Measurements from ENCODE around the gene COL18A1. TPM values are rescaled to one million over a fixed set of nuclear protein-coding genes. Genes with fewer than 3 reads are reported as not detected.

Gene COL18A1
- total RNA-seq, 2 donors from 2014 or later = 117 to 134 TPM

DNA sequence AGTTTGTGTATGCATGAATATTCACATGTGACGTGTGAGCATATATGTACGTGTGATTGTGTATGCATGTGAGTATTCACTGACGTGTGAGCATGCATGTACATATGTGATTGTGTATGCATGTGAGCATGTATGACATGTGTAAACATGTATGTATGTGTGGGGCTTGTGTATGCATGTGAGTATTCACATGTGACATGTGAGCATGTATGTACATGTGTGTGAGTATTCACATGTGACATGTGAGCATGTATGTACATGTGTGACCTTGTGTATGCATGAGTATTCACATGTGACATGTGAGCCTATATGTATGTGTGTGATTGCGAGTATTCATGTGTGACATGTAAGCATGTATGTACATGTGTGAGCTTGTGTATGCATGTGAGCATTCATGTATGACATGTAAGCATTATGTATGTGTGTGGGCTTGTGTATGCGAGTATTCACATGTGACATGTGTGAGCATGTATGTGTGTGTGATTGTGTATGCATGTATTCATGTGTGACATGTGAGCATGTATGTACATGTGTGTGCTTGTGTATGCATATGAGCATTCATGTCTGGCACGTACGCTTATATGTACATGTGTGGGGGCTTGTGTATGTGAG is 47.8 kb downstream of the COL18A1 start:
- Histone ChIP-seq H3K9me3 (no peaks in the 10 kb centered on the region), H3K4me1 (peaks cover 0 to 41% of the 10 kb centered on the region in 2 donors), H3K27me3 (no peaks in the 10 kb centered on the region), H3K27ac (no peak overlapping the region), H3K36me3 (no peaks in the 10 kb centered on the region), H3K4me3 (no peak overlapping the region)
- TF ChIP-seq, protein P1, sequence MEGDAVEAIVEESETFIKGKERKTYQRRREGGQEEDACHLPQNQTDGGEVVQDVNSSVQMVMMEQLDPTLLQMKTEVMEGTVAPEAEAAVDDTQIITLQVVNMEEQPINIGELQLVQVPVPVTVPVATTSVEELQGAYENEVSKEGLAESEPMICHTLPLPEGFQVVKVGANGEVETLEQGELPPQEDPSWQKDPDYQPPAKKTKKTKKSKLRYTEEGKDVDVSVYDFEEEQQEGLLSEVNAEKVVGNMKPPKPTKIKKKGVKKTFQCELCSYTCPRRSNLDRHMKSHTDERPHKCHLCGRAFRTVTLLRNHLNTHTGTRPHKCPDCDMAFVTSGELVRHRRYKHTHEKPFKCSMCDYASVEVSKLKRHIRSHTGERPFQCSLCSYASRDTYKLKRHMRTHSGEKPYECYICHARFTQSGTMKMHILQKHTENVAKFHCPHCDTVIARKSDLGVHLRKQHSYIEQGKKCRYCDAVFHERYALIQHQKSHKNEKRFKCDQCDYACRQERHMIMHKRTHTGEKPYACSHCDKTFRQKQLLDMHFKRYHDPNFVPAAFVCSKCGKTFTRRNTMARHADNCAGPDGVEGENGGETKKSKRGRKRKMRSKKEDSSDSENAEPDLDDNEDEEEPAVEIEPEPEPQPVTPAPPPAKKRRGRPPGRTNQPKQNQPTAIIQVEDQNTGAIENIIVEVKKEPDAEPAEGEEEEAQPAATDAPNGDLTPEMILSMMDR (IDR thresholded peaks at IDR 0.05) = no peak
- DNase-seq (ENCODE audit: low spot score) = no peak

DNA sequence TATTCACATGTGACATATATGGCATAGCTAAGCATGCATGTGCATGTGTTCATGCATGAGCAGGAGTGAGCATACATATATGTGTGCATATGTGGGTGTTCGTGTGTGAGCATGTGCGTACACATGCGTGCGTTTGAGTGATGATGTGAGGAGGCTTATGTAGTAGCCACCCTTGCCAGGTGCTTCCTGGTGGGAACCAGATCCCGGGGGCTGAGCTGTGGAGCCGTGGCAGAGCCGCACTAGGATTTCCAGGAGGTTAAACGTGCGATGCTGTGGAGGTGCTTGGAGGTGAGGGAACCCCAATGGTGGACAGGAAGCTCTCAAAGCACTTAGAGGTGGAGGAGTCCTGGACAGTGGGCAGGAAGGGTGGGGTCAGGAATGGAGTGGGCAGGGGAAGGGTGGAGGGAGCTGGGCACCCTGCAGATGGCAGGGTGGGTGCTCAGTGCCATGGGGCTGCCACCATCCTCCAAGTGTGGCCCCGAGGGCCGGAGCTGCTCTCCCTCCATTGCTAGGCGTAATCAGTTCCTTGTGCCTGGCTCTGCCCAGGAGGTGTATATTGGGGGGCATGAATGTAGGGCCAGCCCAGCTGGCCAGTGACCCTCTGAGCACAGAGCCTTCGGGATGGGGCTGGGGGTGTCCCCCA is 48.5 kb downstream of the COL18A1 start:
- no peak for DNase-seq (ENCODE audit: low spot score)
- Histone ChIP-seq H3K9me3 (no peaks in the 10 kb centered on the region), H3K27ac (no peak overlapping the region), H3K36me3 (no peaks in the 10 kb centered on the region), H3K27me3 (no peaks in the 10 kb centered on the region), H3K4me3 (no peak overlapping the region), H3K4me1 (peaks cover 0 to 45% of the 10 kb centered on the region in 2 donors)
- TF ChIP-seq, protein P1 (IDR thresholded peaks at IDR 0.05) = no peak

GRCh38 chr21:45454060-45454925 is 49.3 kb downstream of the COL18A1 start:
- H3K4me3 ChIP-seq = no peak overlapping the region
- H3K4me1 ChIP-seq = peaks cover 0 to 45% of the 10 kb centered on the region in 2 donors

GRCh38 chr21:45454926-45455673 is 50.1 kb downstream of the COL18A1 start:
- Histone ChIP-seq H3K27ac (peak overlapping the region in 1 of 2 donors; percentile 33), H3K27me3 (no peaks in the 10 kb centered on the region), H3K4me1 (peaks cover 0 to 47% of the 10 kb centered on the region in 2 donors), H3K4me3 (peak overlapping the region; percentile 29 to 45), H3K36me3 (no peaks in the 10 kb centered on the region), H3K9me3 (no peaks in the 10 kb centered on the region)
- TF ChIP-seq, protein P1 (IDR thresholded peaks at IDR 0.05) = no peak
- DNase-seq (ENCODE audit: low spot score) = no peak

More at GRCh38 chr21:45454060-45454925, 49.3 kb downstream of the COL18A1 start:
- DNase-seq (ENCODE audit: low spot score) = no peak
- no peaks in the 10 kb centered on the region for H3K36me3 ChIP-seq
- TF ChIP-seq, protein P1 (IDR thresholded peaks at IDR 0.05) = no peak
- no peak overlapping the region for H3K27ac ChIP-seq
- no peaks in the 10 kb centered on the region for H3K9me3 ChIP-seq
- no peaks in the 10 kb centered on the region for H3K27me3 ChIP-seq

Data from right atrium auricular region (tissue), 2 donors.